Large intestine (tissue), 3 donors: Measurements from ENCODE around the gene FLAD1. TPM values are rescaled to one million over a fixed set of nuclear protein-coding genes. Genes with fewer than 3 reads are reported as not detected.

Experiments
- DNase-seq, 2 donors: peaks; one replicate each; pipeline versions ENCODE4 v3.0.0 to v3.0.0-alpha.2; 2013
- H3K27ac ChIP-seq: one replicate; pipeline ENCODE4 v1.5.1; 2013; ENCODE audit warnings: low read length
- H3K27me3 ChIP-seq: 2 replicates; pipeline ENCODE4 v1.6.1; 2013; ENCODE audit warnings: low read length; ENCODE audit not compliant: control insufficient read depth, insufficient read depth
- H3K36me3 ChIP-seq: 2 replicates; pipeline ENCODE4 v1.6.1; 2013; ENCODE audit warnings: low read length; ENCODE audit not compliant: control insufficient read depth, insufficient read depth
- H3K4me1 ChIP-seq: one replicate; pipeline ENCODE4 v1.6.1; 2013; ENCODE audit warnings: low read length; ENCODE audit not compliant: control insufficient read depth, insufficient read depth
- H3K4me3 ChIP-seq: one replicate; pipeline ENCODE4 v1.5.1; 2013; ENCODE audit warnings: low read length
- H3K9me3 ChIP-seq: one replicate; pipeline ENCODE4 v1.6.1; 2013; ENCODE audit warnings: mild to moderate bottlenecking, low read depth, low read length, moderate library complexity; ENCODE audit not compliant: control insufficient read depth
- WGBS: methylation state at CpG from one replicate; pipeline ENCODE4 v1.1.5; 2013; ENCODE audit warnings: low lambda C conversion rate; ENCODE audit not compliant: insufficient coverage; 5-methylcytosine and 5-hydroxymethylcytosine counted together
- polyA plus RNA-seq: library from polyadenylated mRNA; unstranded; fragments of 120-200 nt; gene quantifications from one replicate; pipeline ENCODE4 v1.2.1, GENCODE V29; 2013

FLAD1 gene
- polyA plus RNA-seq, 1 donor: 28.0 TPM

DNA sequence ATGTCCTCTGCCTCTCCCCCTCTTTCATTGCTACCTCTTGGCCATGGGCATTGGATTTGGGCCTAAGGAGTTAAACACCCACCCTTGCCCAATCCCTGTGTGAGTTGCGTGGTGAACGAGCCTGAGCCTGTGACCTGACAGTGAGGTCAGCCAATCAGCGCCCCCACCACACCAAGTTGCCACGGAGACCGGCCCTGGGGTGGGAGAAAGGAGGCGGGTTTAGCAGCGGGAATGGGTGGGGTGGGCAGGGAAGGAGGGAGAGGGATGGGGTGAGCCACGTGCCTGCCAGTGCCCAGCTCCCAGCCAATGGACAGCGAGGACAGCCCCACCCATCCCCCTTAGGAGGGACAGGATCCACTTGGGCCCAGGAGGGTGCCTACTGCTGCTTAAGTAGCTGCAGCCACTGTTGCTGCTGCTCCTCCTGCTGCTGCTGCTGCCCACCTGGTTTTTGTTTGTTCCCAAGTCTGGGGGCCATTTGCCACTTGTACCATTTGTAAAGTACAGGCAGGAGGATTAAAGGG, 28.9 kb downstream of the FLAD1 start:
- DNase-seq: peak; percentile 50 to 82
- H3K27me3 ChIP-seq: no peaks in the 10 kb centered on the region
- H3K4me1 ChIP-seq: peaks cover 79% of the 10 kb centered on the region
- peak overlapping the region; percentile 56 for H3K27ac ChIP-seq
- no peaks in the 10 kb centered on the region for H3K9me3 ChIP-seq
- WGBS: no CpG with 5 or more reads among the region's 9 CpGs
- no peak overlapping the region for H3K4me3 ChIP-seq
- H3K36me3 ChIP-seq: peaks cover 54% of the 10 kb centered on the region

DNA sequence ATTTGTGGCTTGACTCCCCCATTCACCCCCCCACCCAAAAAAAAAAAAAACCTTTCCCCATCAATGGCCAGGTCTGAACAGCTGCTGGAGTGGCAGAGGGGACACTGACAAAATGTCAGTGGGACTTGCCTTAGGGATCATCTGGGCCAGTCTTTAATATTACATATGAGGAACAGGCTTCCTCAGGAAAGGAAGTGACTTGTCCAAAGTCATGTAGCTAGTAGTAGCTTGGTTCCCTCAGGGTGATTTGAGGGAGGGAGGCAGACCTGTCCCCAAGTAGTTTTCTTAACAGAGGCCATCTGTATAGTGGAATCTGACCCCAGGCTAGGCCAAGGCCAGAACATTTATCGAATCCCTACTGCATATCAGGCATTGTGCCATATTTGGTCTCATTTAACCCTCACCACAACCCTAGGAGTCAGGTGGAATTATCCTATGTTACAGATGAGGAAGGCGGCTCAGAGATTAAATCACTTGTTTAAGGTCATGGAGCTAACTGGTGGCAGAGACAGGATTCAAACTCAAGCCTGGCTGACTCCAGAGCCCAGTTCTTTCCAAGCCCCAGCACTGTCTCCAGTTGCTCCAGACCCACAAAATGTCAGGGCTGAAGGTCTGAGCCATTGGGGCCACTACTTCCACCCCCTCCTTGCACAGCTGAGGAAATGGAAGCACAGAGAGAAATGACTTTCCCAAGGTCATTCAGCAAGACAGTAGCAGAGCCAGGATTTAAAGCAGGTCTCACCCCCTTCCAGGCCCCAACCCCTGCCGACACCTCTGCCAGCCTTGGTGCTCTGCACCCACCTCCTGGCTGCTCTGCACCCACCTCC, 29.8 kb downstream of the FLAD1 start:
- Histone ChIP-seq H3K4me3 (no peak overlapping the region), H3K36me3 (peaks cover 54% of the 10 kb centered on the region)

DNA sequence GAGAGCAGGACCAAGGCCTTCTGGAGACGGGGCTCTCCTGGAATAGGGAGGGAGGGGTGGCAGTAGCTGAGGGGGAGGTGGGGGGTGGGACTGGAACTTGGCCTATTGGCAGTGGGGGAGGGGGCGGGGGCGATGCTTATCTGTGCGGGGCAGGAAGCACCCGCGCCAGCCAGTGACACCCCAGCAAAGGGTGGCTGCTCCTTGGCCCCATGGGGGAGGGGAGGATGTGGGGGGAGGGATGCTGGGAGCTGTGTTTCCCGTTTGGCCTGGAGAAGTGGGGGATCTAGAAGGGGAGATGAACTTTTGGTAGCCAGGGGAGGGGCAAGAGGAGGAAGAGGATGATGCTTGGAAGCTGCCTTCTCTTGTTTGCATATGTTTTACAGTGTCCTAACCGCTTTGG, 30.5 kb downstream of the FLAD1 start:
- no peak for DNase-seq
- Histone ChIP-seq H3K27ac (peak overlapping the region; percentile 18), H3K27me3 (no peaks in the 10 kb centered on the region), H3K9me3 (no peaks in the 10 kb centered on the region), H3K36me3 (peaks cover 54% of the 10 kb centered on the region), H3K4me3 (no peak overlapping the region), H3K4me1 (peaks cover 76% of the 10 kb centered on the region)
- WGBS: no CpG with 5 or more reads among the region's 8 CpGs

More for the DNA sequence above, 29.8 kb downstream of the FLAD1 start:
- Histone ChIP-seq H3K27ac (peak overlapping the region; percentile 56), H3K9me3 (no peaks in the 10 kb centered on the region), H3K27me3 (no peaks in the 10 kb centered on the region), H3K4me1 (peaks cover 77% of the 10 kb centered on the region)
- WGBS: no CpG with 5 or more reads among the region's 3 CpGs
- no peak for DNase-seq

DNA sequence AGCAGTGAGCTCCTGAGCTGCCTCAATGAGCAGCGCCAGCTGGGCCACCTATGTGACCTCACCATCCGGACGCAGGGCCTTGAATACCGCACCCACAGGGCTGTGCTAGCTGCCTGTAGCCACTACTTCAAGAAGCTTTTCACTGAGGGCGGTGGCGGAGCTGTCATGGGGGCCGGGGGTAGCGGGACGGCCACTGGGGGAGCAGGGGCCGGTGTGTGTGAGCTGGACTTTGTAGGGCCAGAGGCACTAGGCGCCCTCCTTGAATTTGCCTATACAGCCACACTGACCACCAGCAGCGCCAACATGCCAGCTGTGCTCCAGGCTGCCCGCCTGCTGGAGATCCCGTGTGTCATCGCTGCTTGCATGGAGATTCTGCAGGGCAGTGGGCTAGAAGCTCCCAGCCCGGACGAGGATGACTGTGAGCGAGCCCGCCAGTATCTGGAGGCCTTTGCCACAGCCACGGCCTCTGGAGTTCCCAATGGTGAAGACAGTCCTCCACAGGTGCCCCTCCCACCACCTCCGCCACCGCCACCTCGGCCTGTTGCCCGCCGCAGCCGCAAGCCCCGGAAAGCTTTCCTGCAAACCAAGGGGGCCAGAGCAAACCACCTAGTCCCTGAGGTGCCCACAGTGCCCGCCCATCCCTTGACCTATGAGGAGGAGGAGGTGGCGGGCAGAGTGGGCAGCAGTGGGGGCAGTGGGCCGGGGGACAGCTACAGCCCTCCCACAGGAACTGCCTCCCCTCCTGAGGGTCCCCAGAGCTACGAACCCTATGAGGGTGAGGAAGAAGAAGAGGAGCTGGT, 31.8 kb downstream of the FLAD1 start:
- Histone ChIP-seq H3K4me3 (no peak overlapping the region), H3K36me3 (peaks cover 54% of the 10 kb centered on the region), H3K4me1 (peaks cover 69% of the 10 kb centered on the region), H3K27ac (no peak overlapping the region), H3K27me3 (no peaks in the 10 kb centered on the region), H3K9me3 (no peaks in the 10 kb centered on the region)
- no peak for DNase-seq
- WGBS: no CpG with 5 or more reads among the region's 31 CpGs

DNA sequence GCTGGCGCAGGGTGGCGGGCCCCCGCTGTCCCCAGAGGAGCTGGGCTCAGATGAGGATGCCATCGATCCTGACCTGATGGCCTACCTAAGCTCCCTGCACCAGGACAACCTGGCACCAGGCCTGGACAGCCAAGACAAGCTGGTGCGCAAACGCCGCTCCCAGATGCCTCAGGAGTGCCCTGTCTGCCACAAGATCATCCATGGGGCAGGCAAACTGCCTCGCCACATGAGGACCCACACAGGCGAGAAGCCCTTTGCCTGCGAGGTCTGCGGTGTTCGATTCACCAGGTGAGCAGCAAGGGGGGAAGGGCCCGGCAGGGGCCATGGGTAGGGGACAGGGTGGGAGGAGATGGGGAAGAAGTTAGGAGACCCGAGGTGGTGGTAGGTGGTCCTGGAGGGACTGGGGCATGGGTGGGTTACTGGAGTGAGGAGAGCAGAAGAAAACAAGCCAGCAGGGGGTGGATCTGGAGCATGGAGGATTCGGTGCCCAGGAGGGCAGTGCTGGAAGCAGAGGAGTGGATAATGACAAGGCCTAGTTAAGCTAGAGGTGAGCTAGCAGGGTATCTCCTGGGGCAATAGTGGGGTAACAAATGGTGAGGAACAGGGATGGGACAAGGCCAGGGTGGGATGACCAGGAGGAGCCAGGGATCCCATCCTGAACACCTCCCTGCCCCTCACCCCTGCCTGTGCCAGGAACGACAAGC, 32.5 kb downstream of the FLAD1 start:
- no peaks in the 10 kb centered on the region for H3K9me3 ChIP-seq
- H3K4me3 ChIP-seq: no peak overlapping the region
- no peak for DNase-seq
- no peaks in the 10 kb centered on the region for H3K27me3 ChIP-seq
- WGBS: no CpG with 5 or more reads among the region's 16 CpGs
- no peak overlapping the region for H3K27ac ChIP-seq
- peaks cover 61% of the 10 kb centered on the region for H3K4me1 ChIP-seq
- peaks cover 52% of the 10 kb centered on the region for H3K36me3 ChIP-seq

DNA sequence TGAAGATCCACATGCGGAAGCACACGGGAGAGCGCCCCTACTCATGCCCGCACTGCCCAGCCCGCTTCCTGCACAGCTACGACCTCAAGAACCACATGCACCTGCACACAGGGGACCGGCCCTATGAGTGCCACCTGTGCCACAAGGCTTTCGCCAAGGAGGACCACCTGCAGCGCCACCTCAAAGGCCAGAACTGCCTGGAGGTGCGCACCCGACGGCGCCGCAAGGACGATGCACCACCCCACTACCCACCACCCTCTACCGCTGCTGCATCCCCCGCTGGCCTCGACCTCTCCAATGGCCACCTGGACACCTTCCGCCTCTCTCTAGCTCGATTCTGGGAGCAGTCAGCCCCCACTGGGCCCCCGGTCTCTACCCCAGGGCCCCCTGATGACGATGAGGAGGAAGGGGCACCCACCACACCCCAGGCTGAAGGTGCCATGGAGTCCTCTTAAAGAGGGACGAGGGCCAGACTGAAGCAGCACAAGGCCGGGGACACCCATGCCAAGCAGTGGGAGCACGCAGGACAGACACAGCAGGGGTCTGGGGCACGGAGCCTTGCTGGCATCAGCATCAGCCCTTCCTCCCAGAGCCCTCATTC, 33.2 kb downstream of the FLAD1 start:
- DNase-seq: no peak
- Histone ChIP-seq H3K27ac (peak overlapping the region; percentile 88), H3K4me1 (peaks cover 54% of the 10 kb centered on the region), H3K4me3 (no peak overlapping the region), H3K36me3 (peaks cover 46% of the 10 kb centered on the region), H3K9me3 (no peaks in the 10 kb centered on the region), H3K27me3 (no peaks in the 10 kb centered on the region)
- no CpG with 5 or more reads among the region's 26 CpGs for WGBS

DNA sequence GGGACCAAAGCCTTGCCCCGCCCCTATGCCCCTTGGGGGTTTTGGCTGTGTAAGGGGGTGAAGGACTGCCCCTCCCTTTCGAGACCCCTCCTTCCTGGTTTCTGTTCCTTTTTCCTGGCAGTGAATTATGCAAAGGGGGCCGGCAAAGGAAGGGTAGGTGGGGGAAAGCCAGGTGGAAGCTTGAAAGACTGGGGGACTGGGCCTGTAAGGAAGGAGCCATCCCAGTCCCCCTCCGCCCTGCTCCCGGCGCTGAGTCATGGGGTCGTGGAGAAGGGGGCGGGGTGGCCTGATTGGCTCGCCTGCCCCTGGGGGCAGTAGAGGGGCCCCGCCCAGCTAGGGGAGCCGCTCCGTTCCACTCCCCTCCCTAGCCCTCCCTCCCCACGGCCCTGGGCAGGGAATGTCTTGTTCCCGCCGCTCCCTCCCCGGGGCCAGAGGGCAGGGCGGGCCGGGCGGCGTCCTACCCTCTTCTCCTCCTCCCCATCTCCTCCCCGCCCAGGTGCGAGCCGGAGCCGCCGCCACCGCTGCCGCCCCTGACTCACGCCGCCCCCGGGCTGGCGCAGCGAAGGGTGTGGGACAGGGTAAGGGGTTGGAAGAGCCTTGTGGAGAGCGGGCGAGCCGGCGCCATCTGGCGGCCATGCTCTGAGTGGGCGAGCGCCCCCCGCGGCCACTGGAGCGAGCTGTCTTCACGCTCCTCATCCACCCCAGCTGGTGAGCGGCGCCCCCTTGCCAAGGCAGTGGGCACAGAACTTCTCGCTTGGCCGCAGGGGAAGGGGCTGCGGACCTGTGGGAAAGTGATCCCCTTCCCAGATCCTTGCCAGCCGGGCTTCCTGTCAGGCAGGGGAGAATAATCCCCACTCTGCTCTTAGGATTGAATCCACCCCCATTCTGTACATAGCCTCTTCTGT, 34.1 kb downstream of the FLAD1 start:
- WGBS: no CpG with 5 or more reads among the region's 49 CpGs
- DNase-seq: peak; percentile 96 to 98
- Histone ChIP-seq H3K27ac (peak overlapping the region; percentile 88), H3K4me3 (peak overlapping the region; percentile 25), H3K4me1 (peaks cover 45% of the 10 kb centered on the region), H3K27me3 (no peaks in the 10 kb centered on the region), H3K36me3 (peaks cover 41% of the 10 kb centered on the region), H3K9me3 (no peaks in the 10 kb centered on the region)

DNA sequence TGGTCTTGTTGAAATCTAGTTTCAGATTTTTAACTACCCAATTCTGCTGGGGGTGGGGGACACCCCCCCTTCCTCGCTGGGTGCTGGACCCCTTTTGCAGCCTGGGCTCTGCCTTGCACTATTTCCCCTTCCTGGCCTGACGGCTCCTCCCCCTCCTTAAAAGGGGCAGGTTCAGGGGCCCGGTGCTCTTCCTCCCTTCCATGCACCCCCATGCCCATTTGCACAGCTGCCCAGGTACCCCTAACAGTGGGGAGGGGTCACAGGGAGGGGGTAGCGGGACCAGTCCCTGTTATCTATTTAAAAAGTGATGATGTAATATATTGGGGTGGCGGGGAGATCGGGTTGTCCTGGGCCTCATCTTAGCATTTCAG, 34.8 kb downstream of the FLAD1 start:
- peaks cover 38% of the 10 kb centered on the region for H3K4me1 ChIP-seq
- no peak for DNase-seq
- H3K4me3 ChIP-seq: peak overlapping the region; percentile 25
- WGBS: no CpG with 5 or more reads among the region's 6 CpGs
- H3K27ac ChIP-seq: peak overlapping the region; percentile 88
- H3K36me3 ChIP-seq: peaks cover 38% of the 10 kb centered on the region
- H3K9me3 ChIP-seq: no peaks in the 10 kb centered on the region
- H3K27me3 ChIP-seq: no peaks in the 10 kb centered on the region

DNA sequence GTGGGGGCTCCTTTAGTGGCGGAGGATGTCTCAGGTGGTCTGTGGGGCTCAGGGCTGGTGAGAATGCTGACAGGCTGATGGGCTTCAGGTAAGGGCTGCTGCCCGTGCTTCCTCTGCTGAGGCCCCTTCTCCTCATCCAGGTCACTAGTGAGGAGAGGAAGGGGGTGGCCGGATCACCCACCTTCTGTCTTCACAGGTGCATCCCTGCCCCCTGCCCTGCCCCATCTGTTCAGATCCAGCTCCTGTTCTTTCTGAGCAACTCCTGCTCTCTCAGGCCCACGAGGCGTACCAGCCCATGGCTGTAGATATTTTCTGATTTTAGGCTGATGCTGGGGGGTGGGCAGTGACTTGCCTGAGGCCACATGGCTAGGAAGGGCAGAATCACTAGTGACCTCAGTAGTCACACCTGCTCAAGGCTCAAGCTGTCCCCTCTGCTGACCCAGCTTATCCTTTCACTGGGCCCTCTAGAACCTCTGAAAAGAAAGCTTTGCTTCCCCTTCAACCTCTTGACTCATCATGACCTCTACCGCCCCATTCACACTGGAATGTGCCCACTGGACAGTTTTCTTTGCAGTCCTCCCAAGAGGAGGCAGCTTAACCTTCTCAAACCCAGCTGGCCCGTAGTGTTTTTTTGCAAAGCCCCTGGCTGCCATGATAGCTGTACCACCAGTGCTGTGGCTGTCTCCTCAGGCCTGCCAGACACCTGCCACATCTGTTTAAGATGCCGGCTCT, 35.6 kb downstream of the FLAD1 start:
- DNase-seq: no peak
- no CpG with 5 or more reads among the region's 8 CpGs for WGBS
- no peaks in the 10 kb centered on the region for H3K9me3 ChIP-seq
- H3K36me3 ChIP-seq: peaks cover 31% of the 10 kb centered on the region
- H3K27me3 ChIP-seq: no peaks in the 10 kb centered on the region
- H3K4me3 ChIP-seq: no peak overlapping the region
- H3K4me1 ChIP-seq: peaks cover 31% of the 10 kb centered on the region
- no peak overlapping the region for H3K27ac ChIP-seq
